GM23248 (cell line): ENCODE results near the gene CREB5.

Experiments
- EZH2 ChIP-seq: fragments of 200-600 bp; sonication (generic); IDR thresholded peaks from 2 replicates; pipeline ENCODE4 v1.6.1; 2018; ENCODE audit warnings: antibody characterized with exemption, mild to moderate bottlenecking; ENCODE audit not compliant: insufficient read depth, poor library complexity, severe bottlenecking
- EZH2phosphoT487 ChIP-seq: fragments of 200-600 bp; sonication (generic); IDR thresholded peaks from 2 replicates; pipeline ENCODE4 v1.6.1; 2018; ENCODE audit warnings: antibody characterized with exemption, moderate library complexity, mild to moderate bottlenecking, low read depth; ENCODE audit not compliant: insufficient read depth

DNA sequence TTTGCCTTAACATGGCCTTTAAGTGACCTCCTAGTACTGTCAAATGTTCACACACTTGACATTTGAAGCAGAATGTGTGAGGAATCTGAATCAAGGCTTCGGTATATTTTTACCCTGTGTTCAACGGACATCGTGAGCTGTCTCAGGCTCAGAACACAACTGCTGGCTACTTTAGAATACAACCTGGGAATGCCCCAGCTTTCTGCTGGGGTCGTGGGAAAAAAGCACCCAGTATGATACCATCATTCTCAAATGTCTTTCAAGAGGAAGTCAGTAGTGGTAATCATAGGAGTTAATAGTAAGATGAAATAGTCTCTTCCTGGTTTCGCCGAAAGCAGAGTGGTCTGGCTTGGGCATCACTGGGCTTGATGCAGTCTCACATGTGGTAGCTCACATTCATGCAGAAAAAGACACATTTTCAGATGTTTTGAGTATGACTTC, 67.2 kb downstream of the CREB5 start:
- TF ChIP-seq EZH2 (no peak), EZH2phosphoT487 (no peak)
